GM10266 (cell line): Measurements from ENCODE around the gene DYSF.

Experiments
- DNase-seq: peaks from one replicate; pipeline ENCODE4 v3.0.0; 2012; ENCODE audit errors: extremely low spot score
- TF ChIP-seq, protein P1 (sequence below): IDR thresholded peaks from 2 replicates; pipeline ENCODE4 v1.5.1; 2012; ENCODE audit warnings: mild to moderate bottlenecking, low read depth; ENCODE audit not compliant: control insufficient read depth, insufficient read depth; ENCODE audit errors: missing control alignments

DYSF gene

DNA sequence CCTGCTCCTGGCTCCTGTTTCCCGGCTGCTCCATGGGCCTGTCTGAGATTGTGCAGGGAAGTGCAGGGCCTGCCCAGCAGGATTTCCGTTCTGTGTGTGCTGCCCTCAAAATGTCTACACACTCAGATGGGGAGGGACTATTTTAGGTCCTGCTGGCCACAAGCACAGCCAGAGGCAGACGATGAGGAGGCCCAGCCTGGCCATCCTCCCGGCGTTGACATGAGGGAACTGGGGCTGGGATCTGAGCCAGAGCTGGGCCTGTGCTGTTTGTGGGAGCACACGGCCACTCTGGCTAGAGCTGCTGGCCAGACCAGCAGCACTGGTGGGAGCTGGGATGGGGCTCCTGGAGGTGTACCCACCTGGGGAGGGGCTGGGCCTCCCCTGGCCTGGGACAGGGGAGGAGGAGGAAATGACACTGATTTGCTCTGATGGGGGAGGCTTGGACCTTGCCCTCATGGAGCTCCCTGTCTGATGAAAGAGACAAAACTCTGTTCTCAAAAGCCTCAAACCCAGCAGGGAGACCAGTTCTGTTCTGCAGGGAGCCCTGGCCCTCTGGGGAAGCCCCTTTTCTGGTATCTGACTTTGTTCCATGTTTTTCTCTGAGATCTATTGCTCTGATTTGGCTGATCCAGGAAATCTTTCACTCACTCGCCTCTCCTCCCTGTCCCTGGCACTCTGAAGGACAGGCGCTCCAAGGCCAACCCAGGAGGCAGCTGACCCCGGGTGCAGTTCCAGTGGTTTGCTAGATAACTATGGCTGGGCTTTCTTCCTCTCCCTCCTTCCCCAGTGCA, 161.8 kb downstream of the DYSF start:
- TF ChIP-seq, protein P1, sequence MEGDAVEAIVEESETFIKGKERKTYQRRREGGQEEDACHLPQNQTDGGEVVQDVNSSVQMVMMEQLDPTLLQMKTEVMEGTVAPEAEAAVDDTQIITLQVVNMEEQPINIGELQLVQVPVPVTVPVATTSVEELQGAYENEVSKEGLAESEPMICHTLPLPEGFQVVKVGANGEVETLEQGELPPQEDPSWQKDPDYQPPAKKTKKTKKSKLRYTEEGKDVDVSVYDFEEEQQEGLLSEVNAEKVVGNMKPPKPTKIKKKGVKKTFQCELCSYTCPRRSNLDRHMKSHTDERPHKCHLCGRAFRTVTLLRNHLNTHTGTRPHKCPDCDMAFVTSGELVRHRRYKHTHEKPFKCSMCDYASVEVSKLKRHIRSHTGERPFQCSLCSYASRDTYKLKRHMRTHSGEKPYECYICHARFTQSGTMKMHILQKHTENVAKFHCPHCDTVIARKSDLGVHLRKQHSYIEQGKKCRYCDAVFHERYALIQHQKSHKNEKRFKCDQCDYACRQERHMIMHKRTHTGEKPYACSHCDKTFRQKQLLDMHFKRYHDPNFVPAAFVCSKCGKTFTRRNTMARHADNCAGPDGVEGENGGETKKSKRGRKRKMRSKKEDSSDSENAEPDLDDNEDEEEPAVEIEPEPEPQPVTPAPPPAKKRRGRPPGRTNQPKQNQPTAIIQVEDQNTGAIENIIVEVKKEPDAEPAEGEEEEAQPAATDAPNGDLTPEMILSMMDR, result no peak
- DNase-seq, result no peak

DNA sequence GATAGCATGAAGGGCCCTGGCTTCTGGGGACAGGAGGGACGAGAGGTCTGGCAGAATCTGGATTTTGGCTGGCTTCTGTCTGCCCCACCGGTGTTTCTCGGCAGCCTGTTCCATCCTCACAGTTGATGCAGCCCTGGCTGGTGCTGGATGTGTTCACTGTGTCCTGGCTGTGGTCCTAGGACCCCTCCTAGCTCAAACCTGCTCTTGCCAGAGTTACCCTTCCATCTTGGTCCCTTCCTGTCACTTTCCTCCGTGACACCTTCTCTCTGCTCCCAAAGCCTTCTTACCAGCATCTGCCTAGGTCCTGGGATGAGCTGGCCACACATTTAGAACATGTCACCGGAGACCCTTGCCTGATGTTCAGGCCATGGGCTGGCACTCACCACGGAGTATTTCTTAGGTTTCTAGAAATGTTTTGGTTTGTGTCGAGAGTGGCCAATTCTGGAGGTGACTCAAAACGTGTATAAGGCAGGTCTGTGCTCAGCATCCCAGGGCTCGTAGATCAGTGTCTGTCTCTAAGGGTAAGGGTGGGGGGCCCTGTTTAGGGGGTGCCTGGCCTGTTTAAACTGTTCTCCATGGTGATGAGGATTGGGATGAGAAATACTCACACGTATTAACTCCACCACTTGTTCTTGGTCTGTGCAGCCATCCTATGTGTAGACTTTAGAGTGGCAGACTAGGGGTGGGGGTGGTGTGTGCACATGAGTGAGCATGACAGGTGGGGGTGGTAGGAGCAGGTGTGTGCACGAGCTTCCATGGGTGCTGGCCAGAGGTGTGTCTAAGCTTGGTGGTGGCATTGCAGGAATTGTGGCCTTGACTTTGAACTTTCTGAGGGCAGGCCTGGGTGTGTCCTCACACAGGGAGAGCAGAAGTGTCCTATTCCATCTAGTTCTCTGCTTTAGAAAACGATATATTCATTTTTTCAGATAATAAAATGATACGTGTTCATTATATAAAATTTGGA, 162.7 kb downstream of the DYSF start:
- TF ChIP-seq, protein P1, result no peak
- DNase-seq, result no peak

DNA sequence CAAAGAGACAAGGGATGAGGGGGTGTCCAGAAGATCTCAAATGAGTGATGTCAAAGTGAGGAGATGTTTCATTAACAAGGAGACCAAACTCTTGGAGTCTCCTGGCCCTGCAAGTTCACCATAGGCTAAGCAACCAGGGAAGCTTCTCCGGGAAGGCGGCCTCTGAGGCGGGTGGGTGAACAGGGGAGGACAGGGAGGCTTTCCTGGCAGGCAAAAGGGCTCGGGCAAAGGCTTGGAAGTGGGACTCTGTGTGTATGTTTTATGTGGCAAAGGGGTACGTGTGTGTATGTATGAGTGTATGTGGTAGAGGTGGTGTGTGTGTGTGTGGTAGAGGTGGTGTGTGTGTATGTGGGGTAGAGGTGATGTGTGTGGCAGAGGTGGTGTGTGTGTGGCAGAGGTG, 163.9 kb downstream of the DYSF start:
- TF ChIP-seq, protein P1, result no peak
- DNase-seq, result no peak

DNA sequence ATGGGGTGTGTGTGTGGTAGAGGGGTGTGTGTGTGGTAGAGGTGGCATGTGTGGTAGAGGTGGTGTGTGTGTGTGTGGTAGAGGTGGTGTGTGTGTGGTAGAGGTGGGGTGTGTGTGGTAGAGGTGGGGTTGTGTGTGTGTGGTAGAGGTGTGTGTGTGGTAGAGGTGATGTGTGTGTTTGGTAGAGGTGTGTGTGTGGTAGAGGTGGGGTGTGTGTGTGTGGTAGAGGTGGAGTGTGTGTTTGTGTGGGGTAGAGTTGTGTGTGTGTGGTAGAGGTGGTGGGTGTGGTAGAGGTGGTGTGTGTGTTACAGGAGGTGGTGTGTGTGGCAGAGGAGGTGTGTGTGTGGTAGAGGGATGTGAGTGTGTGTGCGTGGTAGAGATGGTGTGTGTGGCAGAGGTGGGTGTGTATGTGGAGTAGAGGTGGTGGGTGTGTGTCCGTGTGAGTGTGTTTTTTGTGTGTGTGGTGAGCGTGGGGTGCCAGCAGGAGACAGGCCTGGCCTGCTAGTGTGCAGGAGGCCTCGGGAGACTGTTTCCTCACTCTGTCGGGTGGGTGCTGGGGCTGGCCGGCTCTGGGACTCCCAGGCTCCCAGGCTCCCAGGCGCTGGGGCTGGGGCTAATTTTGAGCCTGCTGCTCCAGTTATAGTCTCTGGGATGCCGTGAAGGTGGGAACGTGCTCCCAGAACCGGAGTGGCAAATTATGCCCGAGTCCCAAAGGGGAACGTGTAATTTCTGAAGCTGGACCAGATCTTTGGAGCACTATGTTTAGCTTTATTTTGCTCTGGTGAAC, 165.2 kb downstream of the DYSF start:
- TF ChIP-seq, protein P1, result no peak
- DNase-seq, result no peak

DNA sequence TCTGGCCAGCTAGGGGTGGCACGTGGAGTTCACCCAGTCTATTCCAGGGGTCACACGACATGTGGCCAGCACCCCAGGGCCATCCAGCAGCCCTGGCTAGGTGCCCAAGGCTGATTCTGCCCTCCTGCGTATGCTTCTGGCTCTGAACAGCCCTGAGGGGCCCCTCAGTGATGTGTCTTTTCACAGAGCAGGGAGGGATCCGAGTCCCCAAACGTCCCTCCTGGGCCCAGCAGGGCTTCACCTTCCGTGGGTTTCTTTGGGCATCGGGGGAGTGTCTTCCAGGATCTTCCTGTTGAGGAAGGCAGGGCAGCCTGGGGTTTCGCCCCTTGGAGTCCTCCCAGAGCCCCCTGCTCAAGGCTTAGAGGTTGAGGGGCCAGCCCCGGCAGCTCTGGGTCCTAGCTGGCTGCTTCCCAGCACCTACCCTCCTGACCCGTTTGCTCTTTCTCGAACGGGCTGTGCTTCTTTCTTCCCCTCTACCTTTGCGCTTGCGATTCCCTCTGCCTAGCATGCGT, 165.9 kb downstream of the DYSF start:
- DNase-seq, result no peak
- TF ChIP-seq, protein P1, result no peak

DNA sequence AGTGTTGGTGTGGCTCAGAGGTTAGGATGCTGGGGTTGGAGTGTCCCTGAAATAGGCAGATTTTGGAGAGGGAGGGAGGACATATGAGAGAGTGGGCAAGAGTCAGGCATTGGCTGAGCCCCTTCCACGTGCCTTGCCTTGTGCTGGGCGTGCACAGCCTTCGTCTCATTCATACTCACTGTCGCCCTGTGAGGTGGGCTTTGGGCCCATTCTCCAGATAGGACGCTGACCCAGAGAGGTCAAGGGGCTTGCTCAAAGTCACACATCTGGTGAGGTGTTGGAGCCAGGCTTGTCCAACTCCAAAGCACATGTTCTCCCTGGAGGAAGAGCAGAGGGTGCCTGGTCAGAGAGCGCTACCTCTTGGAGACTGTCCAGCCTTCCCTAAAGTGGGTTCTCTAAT, 166.8 kb downstream of the DYSF start:
- DNase-seq, result no peak
- TF ChIP-seq, protein P1, result no peak
